H1 (cell line): ENCODE data around the gene TRIM10. TPM values are rescaled to one million over a fixed set of nuclear protein-coding genes. Genes with fewer than 3 reads are reported as not detected.

Experiments used
- CTCF ChIA-PET: fragments of 300-600 bp; sonication (Branson Sonifier 250); formaldehyde crosslinking; loops from one replicate; lab custom pipeline; 2021; ENCODE audit not compliant: partially characterized antibody; lab: Charles Lee
- POLR2A ChIA-PET: fragments of 300-600 bp; sonication (Branson Sonifier 250); formaldehyde crosslinking; loops from one replicate; lab custom pipeline; 2021; ENCODE audit warnings: inconsistent platforms; ENCODE audit not compliant: partially characterized antibody; lab: Charles Lee
- DNase-seq, 2 experiments: peaks; one replicate each; pipeline versions ENCODE4 v3.0.0 to v3.0.0-alpha.2; 2010 to 2022; ENCODE audit warnings: low spot score in 2 of 2, low read depth in 1 of 2, mixed read lengths in 1 of 2
- FAIRE-seq: peaks from 2 replicates; lab custom pipeline; 2011; peaks lifted over from hg19 to GRCh38; lab: Jason Lieb, UNC
- H2AFZ ChIP-seq: 2 replicates; pipeline ENCODE4 v1.8.1; 2012; ENCODE audit warnings: low read length, inconsistent platforms
- H2AK5ac ChIP-seq: 2 replicates; pipeline ENCODE4 v1.6.1; 2013; ENCODE audit warnings: low read depth, low read length
- H2BK120ac ChIP-seq: replicated peaks from 2 replicates; pipeline ENCODE3; 2013; ENCODE audit warnings: low read depth, low read length, inconsistent platforms
- H2BK12ac ChIP-seq: 2 replicates; pipeline ENCODE4 v1.6.1; 2013; ENCODE audit warnings: low read depth, low read length
- H2BK15ac ChIP-seq: 2 replicates; pipeline ENCODE4 v1.6.1; 2013; ENCODE audit warnings: low read length
- H2BK20ac ChIP-seq: 2 replicates; pipeline ENCODE4 v1.6.1; 2013; ENCODE audit warnings: low read length
- H2BK5ac ChIP-seq: 2 replicates; pipeline ENCODE4 v1.6.1; 2013; ENCODE audit warnings: low read depth, low read length
- H3K14ac ChIP-seq: 2 replicates; pipeline ENCODE4 v1.6.1; 2013; ENCODE audit warnings: inconsistent platforms; ENCODE audit not compliant: insufficient read length
- H3K18ac ChIP-seq: 2 replicates; pipeline ENCODE4 v1.6.1; 2013; ENCODE audit warnings: low read length; ENCODE audit errors: extremely low read depth
- H3K23ac ChIP-seq: 2 replicates; pipeline ENCODE4 v1.6.1; 2013; ENCODE audit warnings: inconsistent platforms; ENCODE audit not compliant: insufficient read length
- H3K23me2 ChIP-seq: 2 replicates; pipeline ENCODE4 v1.6.1; 2013; ENCODE audit warnings: low read depth, low read length
- H3K27ac ChIP-seq: 2 replicates; pipeline ENCODE4 v1.6.1; 2011; ENCODE audit warnings: low read depth, low read length, inconsistent platforms
- H3K27me3 ChIP-seq, 4 experiments: replicated peaks in 1 of 4; 1 replicate in 1 of 4; 2 replicates in 3 of 4; pipeline versions ENCODE4 v1.6.1 to v1.8.1; 2011 to 2013; ENCODE audit warnings: low read length in 3 of 4, mild to moderate bottlenecking in 3 of 4, inconsistent platforms in 2 of 4, mixed read lengths in 2 of 4, moderate library complexity in 1 of 4; ENCODE audit not compliant: control insufficient read depth in 3 of 4, insufficient read depth in 3 of 4; ENCODE audit errors: extremely low read depth in 1 of 4
- H3K36me3 ChIP-seq, 4 experiments: 2 replicates each; pipeline versions ENCODE4 v1.6.1 to v1.8.1; 2011 to 2013; ENCODE audit warnings: mild to moderate bottlenecking in 4 of 4, low read length in 3 of 4, moderate library complexity in 2 of 4, control low read depth in 1 of 4, inconsistent platforms in 1 of 4; ENCODE audit not compliant: insufficient read depth in 4 of 4, control insufficient read depth in 2 of 4
- H3K4ac ChIP-seq: replicated peaks from 2 replicates; pipeline ENCODE3; 2013; ENCODE audit warnings: low read length, low read depth, mixed read lengths, inconsistent platforms; ENCODE audit not compliant: insufficient read length
- H3K4me1 ChIP-seq, 4 experiments: replicated peaks in 1 of 4; 1 replicate in 1 of 4; 2 replicates in 3 of 4; pipeline versions ENCODE4 v1.6.1 to v1.8.1; 2011 to 2013; ENCODE audit warnings: low read length in 3 of 4, inconsistent platforms in 2 of 4, mixed read lengths in 1 of 4; ENCODE audit not compliant: insufficient read depth in 4 of 4, control insufficient read depth in 3 of 4
- H3K4me2 ChIP-seq, 2 experiments: 2 replicates each; pipeline versions ENCODE4 v1.6.1 to v1.8.1; 2011 to 2013; ENCODE audit warnings: low read depth in 2 of 2, low read length in 2 of 2, control low read depth in 1 of 2, inconsistent platforms in 1 of 2, mild to moderate bottlenecking in 1 of 2; ENCODE audit not compliant: insufficient read depth in 1 of 2
- H3K4me3 ChIP-seq, 4 experiments: fragments of 200-600, 300-600 bp in 1 of 4; sonication (generic), shearing (Covaris generic), sonication (Bioruptor Twin) in 1 of 4; 2 replicates each; pipeline versions ENCODE4 v1.5.1 to v1.8.1; 2011 to 2016; ENCODE audit warnings: low read length in 4 of 4, low read depth in 3 of 4, control low read depth in 2 of 4, inconsistent platforms in 2 of 4, mild to moderate bottlenecking in 2 of 4, mixed read lengths in 1 of 4, moderate library complexity in 1 of 4; ENCODE audit not compliant: insufficient read depth in 2 of 4; ENCODE audit errors: extremely low read depth in 1 of 4
- H3K56ac ChIP-seq: replicated peaks from 2 replicates; pipeline ENCODE3; 2013; ENCODE audit warnings: low read depth, mild to moderate bottlenecking, mixed read lengths, low read length, inconsistent platforms; ENCODE audit not compliant: insufficient read length
- H3K79me1 ChIP-seq: 2 replicates; pipeline ENCODE4 v1.6.1; 2013; ENCODE audit warnings: low read depth, low read length, control low read depth
- H3K79me2 ChIP-seq, 2 experiments: 2 replicates each; pipeline versions ENCODE4 v1.6.1 to v1.8.1; 2012 to 2013; ENCODE audit warnings: low read length in 2 of 2, mild to moderate bottlenecking in 2 of 2, inconsistent platforms in 1 of 2; ENCODE audit not compliant: insufficient read depth in 2 of 2, control insufficient read depth in 1 of 2
- H3K9ac ChIP-seq, 4 experiments: replicated peaks in 1 of 4; 1 replicate in 1 of 4; 2 replicates in 3 of 4; pipeline versions ENCODE4 v1.6.1 to v1.8.1; 2011 to 2013; ENCODE audit warnings: low read depth in 3 of 4, low read length in 3 of 4, control low read depth in 2 of 4, mild to moderate bottlenecking in 2 of 4, moderate library complexity in 2 of 4, inconsistent platforms in 1 of 4; ENCODE audit errors: extremely low read depth in 1 of 4
- H3K9me3 ChIP-seq, 2 experiments: 2 replicates each; pipeline versions ENCODE4 v1.6.1 to v1.8.1; 2012 to 2013; ENCODE audit warnings: mild to moderate bottlenecking in 2 of 2, moderate library complexity in 2 of 2, control low read depth in 1 of 2, inconsistent platforms in 1 of 2, low read depth in 1 of 2, low read length in 1 of 2, mixed read lengths in 1 of 2; ENCODE audit not compliant: insufficient read depth in 2 of 2
- H4K20me1 ChIP-seq, 2 experiments: replicated peaks in 1 of 2; 2 replicates each; pipeline versions ENCODE3 to v1.8.1; 2011 to 2013; ENCODE audit warnings: inconsistent platforms in 2 of 2, low read length in 2 of 2, mild to moderate bottlenecking in 1 of 2; ENCODE audit not compliant: insufficient read depth in 2 of 2, control insufficient read depth in 1 of 2
- H4K5ac ChIP-seq: 2 replicates; pipeline ENCODE4 v1.6.1; 2013; ENCODE audit warnings: low read length, low read depth, mixed read lengths, inconsistent platforms; ENCODE audit not compliant: insufficient read length
- H4K8ac ChIP-seq: 2 replicates; pipeline ENCODE4 v1.8.0; 2013; ENCODE audit warnings: mild to moderate bottlenecking, moderate library complexity, low read length, inconsistent platforms; ENCODE audit not compliant: insufficient read depth; ENCODE audit errors: extremely low read depth
- H4K91ac ChIP-seq: replicated peaks from 2 replicates; pipeline ENCODE3; 2013; ENCODE audit warnings: low read length, mixed read lengths, inconsistent platforms; ENCODE audit not compliant: insufficient read length
- CEBPB ChIP-seq: IDR thresholded peaks from 2 replicates; pipeline ENCODE4 v1.6.1; 2012; ENCODE audit warnings: low read depth, low read length
- EGR1 ChIP-seq: IDR thresholded peaks from 2 replicates; pipeline ENCODE4 v1.6.1; 2011; ENCODE audit warnings: low read depth, low read length, borderline replicate concordance
- FOSL1 ChIP-seq: IDR thresholded peaks from 2 replicates; pipeline ENCODE4 v1.6.1; 2011; ENCODE audit warnings: mild to moderate bottlenecking, low read depth, low read length, moderate library complexity; ENCODE audit not compliant: insufficient read depth
- SAP30 ChIP-seq: fragments of 300-600 bp; sonication (generic); IDR thresholded peaks from 2 replicates; pipeline ENCODE4 v1.7.1; 2012; ENCODE audit warnings: low read length, moderate library complexity, mild to moderate bottlenecking, inconsistent platforms; ENCODE audit not compliant: insufficient read depth, insufficient replicate concordance
- SP1 ChIP-seq: IDR thresholded peaks from 2 replicates; pipeline ENCODE4 v1.6.1; 2011; ENCODE audit warnings: low read depth, low read length
- YY1 ChIP-seq: IDR thresholded peaks from 2 replicates; pipeline ENCODE4 v1.6.1; 2011; ENCODE audit warnings: low read depth, mild to moderate bottlenecking, low read length
- WGBS, 2 experiments: shearing (Covaris generic) in 1 of 2; methylation state at CpG; one replicate each; pipeline versions ENCODE4 v1.1.6 to v1.1.7; 2013 to 2015; ENCODE audit warnings: low lambda C conversion rate in 2 of 2, mixed read lengths in 2 of 2, inconsistent platforms in 1 of 2, low coverage in 1 of 2, missing lambda C conversion rate in 1 of 2; ENCODE audit not compliant: insufficient replicate concordance in 2 of 2, insufficient coverage in 1 of 2, insufficient read length in 1 of 2; ENCODE audit errors: extremely low coverage in 1 of 2, missing lambda C conversion rate in 1 of 2; 5-methylcytosine and 5-hydroxymethylcytosine counted together
- polyA plus RNA-seq, 7 experiments: library from polyadenylated mRNA; depleted of rRNA in 3 of 7; stranded (reverse) in 5 of 7; unstranded in 2 of 7; fragments of >200 nt in 5 of 7; fragments of 200-250 nt in 2 of 7; gene quantifications; 1 replicate in 5 of 7; 2 replicates in 1 of 7; 4 replicates in 1 of 7; pipeline versions ENCODE4 v1.2.1 to v1.2.3, GENCODE V29; 2011 to 2013; ENCODE audit warnings: missing spikeins in 2 of 7, mixed read lengths in 2 of 7
- total RNA-seq: library from RNA; stranded (reverse); fragmentation: NEBNext Ultra II Directional; extraction: Animal tissue kit (Norgen Biotek cat#: 25700); gene quantifications from 2 replicates; pipeline ENCODE4 v1.2.1, GENCODE V29; 2021

TRIM10 gene
- total and polyA plus RNA-seq, 2 of the 8 experiments (the other 6 are each of a cell fraction or from before 2014, with no cell fraction given) = 0.06 TPM; not detected in 1

- no peak overlapping the region for H3K56ac ChIP-seq
- TF ChIP-seq SP1 (no peak), EGR1 (no peak), SAP30 (no peak), YY1 (no peak), CEBPB (no peak), FOSL1 (no peak)
- no peak overlapping the region for H3K4me2 ChIP-seq
- no peaks in the 10 kb centered on the region for H3K79me2 ChIP-seq
- H3K4me1 ChIP-seq = peaks cover 0 to 4% (median 2%) of the 10 kb centered on the region in 4 experiments; a peak in 1 of 7 replicates
- H2BK20ac ChIP-seq = no peak overlapping the region
- H2BK15ac ChIP-seq = no peak overlapping the region
- no peak overlapping the region for H3K4me3 ChIP-seq
- no peak overlapping the region for H3K23ac ChIP-seq
- H2AFZ ChIP-seq = no peak overlapping the region
- H4K20me1 ChIP-seq = no peaks in the 10 kb centered on the region
- no peak overlapping the region for H3K18ac ChIP-seq
- H3K9ac ChIP-seq = no peak overlapping the region
- no peak overlapping the region for H3K4ac ChIP-seq
- no peak overlapping the region for H2BK120ac ChIP-seq
- no peak overlapping the region for H2BK12ac ChIP-seq
- peaks cover 0 to 4% (median 1%) of the 10 kb centered on the region in 4 experiments; a peak in 3 of 7 replicates for H3K27me3 ChIP-seq
- no peak overlapping the region for H2AK5ac ChIP-seq
- ChIA-PET CTCF (no interaction called here), POLR2A (interaction anchor here (1.1 kb wide), 1 partner anchor 99 kb away, joined by 3 read pairs; the partner anchor contains the start of gene POLR1H)
- H4K91ac ChIP-seq = no peak overlapping the region
- no peaks in the 10 kb centered on the region for H3K36me3 ChIP-seq
- FAIRE-seq (no peak), DNase-seq (no peak)
- H4K5ac ChIP-seq = no peak overlapping the region
- H4K8ac ChIP-seq = no peak overlapping the region
- WGBS, 2 experiments = 90% methylated on average over 14 of the region's 17 CpGs; no CpG with 5 or more reads in 1 of the 2 experiments
- no peak overlapping the region for H2BK5ac ChIP-seq
- H3K9me3 ChIP-seq = no peaks in the 10 kb centered on the region
- no peaks in the 10 kb centered on the region for H3K79me1 ChIP-seq
- H3K23me2 ChIP-seq = no peaks in the 10 kb centered on the region
- H3K14ac ChIP-seq = no peak overlapping the region
- no peak overlapping the region for H3K27ac ChIP-seq
Observed at GRCh38 chr6:30160008-30160784, 815 bp downstream of the TRIM10 start.
